AG08396 (cell line): ENCODE measurements around the gene PLXNA4.

ENCODE experiments used
- DNase-seq: peaks from one replicate; pipeline ENCODE4 v3.0.0; 2012; ENCODE audit warnings: low spot score, mixed read lengths

PLXNA4 gene

DNA sequence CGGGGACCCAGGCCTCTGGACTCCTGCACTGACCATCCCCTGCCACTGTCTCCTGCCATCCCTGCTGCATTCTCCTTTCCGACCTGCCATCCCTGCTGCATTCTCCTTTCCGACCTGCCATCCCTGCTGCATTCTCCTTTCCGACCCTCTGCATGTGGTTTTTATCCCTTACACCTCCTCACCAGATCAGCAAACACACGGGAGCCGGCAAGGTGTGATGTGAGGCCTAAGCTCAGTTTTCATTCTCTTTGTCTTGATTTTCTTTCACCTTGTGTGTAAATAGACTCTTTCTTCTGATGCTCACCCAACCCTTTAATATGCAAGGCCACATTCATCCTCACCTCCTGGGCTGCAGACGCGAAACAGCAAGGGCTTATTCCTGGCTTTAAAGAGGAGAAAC is 11.4 kb downstream of the PLXNA4 start:
- DNase-seq: no peak

GRCh38 chr7:132564090-132564489 is 12.2 kb downstream of the PLXNA4 start:
- DNase-seq: no peak

GRCh38 chr7:132562690-132563089 is 13.6 kb downstream of the PLXNA4 start:
- no peak for DNase-seq

GRCh38 chr7:132561763-132562162 is 14.5 kb downstream of the PLXNA4 start:
- no peak for DNase-seq

GRCh38 chr7:132560825-132561529 is 15.3 kb downstream of the PLXNA4 start:
- no peak for DNase-seq

DNA sequence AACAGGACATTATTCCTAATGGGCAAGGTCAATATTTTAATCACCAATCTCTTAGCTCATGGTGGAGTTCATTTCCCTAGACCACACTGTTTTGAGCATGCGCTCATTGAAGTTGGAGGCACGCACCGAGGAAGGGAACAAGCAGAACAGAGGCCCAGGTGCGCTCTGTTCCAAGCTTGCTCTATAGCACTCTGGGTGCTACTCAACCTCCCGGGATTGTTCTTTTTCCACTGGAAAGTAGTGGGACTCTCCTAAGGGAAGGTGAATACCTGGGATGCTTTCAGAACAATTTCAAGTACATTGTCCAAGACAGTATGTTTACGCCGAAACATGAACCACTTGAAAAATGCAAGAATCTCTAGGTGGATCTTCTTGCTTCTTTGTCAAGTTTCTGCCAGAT is 16.2 kb downstream of the PLXNA4 start:
- no peak for DNase-seq

DNA sequence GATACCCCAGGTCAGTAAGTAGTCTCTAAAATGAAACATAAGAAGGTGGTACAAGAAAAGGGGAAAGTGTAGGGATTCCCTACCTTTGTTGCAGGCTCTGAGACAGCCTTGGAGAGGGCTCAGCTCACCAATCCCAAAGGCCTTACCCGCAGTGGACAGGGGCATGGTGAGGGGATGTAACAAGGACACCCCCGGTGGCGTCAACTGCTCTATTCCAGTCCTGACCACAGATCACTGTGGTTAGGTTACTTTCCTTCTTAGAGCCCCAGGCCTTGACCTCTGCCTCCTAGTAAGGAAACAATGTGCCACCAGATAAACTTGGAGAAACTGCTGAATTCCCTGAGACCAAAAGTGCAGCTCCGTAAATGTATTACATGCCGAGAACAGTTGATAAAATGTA is 17.5 kb downstream of the PLXNA4 start:
- no peak for DNase-seq

- DNase-seq: no peak
Measured at GRCh38 chr7:132557489-132558044, 18.7 kb downstream of the PLXNA4 start.

DNA sequence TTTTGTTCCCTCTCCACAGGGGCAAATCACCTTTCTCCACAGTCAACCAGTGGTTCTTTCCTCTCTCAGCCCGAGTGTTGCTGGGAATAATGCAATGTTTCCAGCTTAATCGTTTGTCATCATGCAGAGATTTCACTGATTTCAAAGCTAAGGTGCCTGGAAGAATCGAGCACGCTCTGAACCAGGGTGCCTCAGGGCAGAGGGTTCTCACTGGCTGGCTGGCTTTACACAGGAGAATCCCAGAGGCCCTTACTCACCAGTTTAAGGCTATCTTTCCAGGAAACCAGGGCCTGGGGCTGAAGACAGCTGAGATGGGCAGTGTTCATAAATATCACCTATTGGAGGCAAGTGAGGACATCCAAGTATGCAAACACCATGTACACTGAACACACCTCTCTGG is 21.8 kb downstream of the PLXNA4 start:
- no peak for DNase-seq

GRCh38 chr7:132553031-132553430 is 23.2 kb downstream of the PLXNA4 start:
- no peak for DNase-seq

GRCh38 chr7:132551886-132552285 is 24.4 kb downstream of the PLXNA4 start:
- no peak for DNase-seq

- DNase-seq: no peak
Measured at GRCh38 chr7:132551439-132551838, 24.8 kb downstream of the PLXNA4 start.

DNA sequence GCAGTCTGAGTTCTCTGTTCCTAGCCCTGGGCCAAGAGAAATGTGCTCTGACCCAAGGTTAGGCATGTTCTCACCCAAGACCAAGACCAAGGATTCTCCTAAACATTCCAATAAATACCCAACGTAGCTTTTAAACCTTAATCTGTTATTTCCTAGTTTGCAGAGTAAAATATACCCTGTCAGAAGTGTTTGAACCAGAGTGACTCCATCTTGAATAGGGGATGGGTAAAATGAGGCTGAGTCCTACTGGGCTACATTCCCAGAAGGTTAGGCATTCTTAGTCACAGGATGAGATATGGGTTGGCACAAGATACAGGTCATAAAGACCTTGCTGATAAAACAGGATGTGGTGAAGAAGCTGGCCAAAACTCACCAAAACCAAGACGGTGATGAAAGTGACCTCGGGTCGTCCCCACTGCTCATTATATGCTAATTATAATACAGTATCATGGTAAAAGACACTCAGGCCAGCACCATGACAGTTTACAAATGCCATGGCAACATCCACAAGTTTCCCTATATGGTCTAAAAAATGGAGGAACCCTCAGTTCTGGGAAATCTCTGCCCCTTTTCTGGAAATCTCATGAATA is 27.7 kb downstream of the PLXNA4 start:
- DNase-seq: no peak

- no peak for DNase-seq
Measured at GRCh38 chr7:132547821-132548220, 28.4 kb downstream of the PLXNA4 start.

GRCh38 chr7:132546366-132547127 is 29.7 kb downstream of the PLXNA4 start:
- DNase-seq: no peak

DNA sequence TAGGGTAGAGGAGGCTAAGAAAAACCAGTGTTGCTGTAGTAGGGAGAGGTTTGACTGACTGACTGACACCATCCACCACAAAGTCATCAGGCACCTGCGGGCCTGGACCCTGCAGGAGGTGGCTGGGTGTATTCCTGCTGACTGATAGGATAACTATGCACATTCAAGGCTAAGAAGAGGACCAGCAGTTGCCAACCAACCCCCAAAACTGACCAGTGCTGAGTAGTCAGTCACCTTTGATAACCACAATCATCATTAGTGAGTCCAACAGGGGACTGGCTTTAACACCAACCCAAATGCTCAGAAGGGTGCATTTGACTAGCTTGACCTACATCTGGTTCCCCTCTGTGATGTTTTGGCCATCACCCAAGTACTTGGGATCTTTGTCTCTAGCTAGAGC is 30.5 kb downstream of the PLXNA4 start:
- no peak for DNase-seq

DNA sequence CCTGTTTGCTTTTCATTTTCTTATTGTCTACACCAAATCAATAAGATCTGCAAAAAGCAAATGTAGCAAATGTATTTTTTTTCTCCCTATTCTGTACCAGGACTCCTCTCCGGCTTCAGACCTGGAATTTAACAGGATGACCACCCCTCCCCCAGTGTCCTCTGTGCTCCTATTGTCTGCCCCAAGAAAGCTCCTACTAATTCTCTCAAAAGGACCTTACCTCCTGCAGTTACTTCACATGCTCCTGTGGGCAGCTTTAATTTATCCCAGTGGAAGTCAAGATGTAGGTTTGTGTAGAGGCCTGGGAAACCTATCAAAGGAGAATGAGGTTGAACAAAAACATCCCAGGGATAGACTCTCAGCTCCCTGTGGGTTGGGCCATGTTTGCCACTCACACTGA is 31.3 kb downstream of the PLXNA4 start:
- DNase-seq: no peak

GRCh38 chr7:132544025-132544424 is 32.2 kb downstream of the PLXNA4 start:
- no peak for DNase-seq

DNA sequence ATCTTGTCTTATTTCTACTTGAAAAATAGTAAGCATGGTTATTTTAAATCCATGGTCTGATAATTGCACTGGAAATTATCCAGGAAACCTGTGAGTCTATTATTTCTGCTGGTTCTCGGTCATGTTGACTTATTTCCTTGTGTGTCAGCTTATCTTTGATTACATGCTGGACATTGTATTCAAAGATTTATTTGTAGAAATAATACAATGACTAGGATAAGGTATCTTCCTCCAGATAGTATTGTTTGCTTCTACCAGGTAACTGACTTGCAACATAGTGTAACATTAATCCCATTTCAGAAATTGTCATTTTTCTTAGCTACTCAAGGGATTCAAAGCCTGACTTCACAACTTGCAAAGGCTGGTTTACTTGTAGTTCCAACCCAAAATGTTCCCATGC is 33.4 kb downstream of the PLXNA4 start:
- DNase-seq: no peak

DNA sequence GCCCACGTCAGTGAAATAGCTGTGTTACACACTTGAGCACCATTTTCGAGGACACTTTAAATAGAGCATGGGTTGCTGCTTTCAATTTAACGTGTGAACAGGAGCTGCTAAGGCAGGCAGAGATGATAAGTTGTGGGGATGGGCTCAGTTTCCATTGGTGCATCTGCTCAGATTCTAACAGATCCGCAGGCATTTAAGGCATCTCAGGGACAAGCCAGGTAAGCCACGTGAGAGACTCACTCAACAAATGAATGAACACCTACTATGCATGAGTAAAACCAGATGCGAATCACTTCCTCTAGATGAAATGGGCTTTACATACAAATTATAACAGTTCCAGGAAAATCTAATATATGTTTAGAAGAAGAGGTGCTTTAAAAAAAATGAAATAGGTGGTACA is 34.6 kb downstream of the PLXNA4 start:
- no peak for DNase-seq

GRCh38 chr7:132537456-132538145 is 38.7 kb downstream of the PLXNA4 start:
- DNase-seq: no peak

DNA sequence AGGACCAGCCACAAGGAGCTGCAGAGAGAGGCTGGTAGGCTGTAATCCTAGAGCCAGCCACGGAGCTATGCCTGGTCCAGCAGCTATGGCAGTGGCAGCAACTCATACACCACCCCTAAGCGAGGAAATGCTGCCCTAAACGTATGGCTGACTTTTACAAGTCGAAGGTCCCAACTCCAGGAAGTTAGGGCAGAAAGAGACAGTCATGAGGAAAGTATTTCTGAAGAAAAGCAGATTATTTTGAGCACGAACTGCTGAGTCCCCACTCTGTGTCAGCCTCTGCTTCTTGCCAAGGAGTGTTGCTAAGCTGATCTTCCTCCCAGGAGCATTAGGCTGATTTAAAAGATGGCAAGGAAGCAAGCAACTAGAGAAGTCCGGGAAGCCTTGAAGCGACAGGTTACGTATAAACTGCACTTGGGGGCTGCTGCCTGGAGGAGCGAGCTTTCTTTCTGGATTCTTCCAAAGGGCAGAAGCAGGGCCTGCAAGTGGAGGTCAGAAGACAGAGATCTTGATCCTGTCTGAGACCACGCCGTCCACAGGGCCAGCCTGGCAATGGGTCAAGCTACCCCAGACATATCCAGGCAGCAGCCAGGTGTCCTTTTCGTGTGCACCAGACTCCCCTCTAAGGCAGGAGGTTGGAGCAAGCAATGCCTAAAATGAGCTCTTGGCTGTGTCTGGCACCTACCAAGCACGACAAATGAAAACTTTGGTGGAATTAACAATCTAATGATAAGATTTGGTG is 39.4 kb downstream of the PLXNA4 start:
- DNase-seq: peak; percentile 37
